ENCODE results near the gene CASKIN1. TPM values are rescaled to one million over a fixed set of nuclear protein-coding genes. Genes with fewer than 3 reads are reported as not detected.

Gene CASKIN1
- total and polyA plus RNA-seq, 4 donors, result under 0.01 to 0.17 (median 0.09) TPM; not detected in 1

DNA sequence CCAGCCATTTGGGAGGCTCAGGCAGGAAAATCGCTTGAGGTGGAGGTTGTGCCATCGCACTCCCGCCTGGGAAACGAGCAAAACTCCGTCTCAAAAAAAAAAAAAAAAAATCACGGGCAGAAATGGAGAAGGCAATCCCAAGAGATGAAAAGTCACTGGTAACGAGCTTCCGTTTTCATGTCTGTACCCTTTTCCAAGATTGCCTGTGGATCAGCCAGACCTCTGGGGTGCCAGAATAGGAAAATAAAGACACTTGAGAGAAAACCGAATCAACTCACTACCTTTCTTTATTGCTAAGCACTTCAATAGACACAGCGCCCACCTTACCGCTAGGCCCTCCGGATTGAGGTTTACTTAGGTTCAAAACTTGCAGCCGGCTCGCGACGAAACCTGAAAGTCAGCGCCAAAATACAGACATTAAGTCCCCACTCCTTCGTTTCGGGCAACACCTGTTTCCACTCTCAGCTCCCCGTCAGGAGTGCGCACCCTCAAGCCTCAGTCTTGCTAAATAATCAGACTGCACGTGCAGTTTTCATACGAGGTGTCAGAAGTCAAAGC, 41.8 kb downstream of the CASKIN1 start:
- Histone ChIP-seq H3K36me3 (ENCODE audit: control insufficient read depth in 4 of 4, insufficient read depth in 3 of 4, low read depth in 1 of 4, low read length in 3 of 4) (peaks cover 0 to 5% (median under 1%) of the 10 kb centered on the region in 4 donors), H3K4me1 (ENCODE audit: control insufficient read depth in 4 of 4, insufficient read depth in 4 of 4, low read length in 3 of 4) (peaks cover 19 to 91% (median 72%) of the 10 kb centered on the region in 4 donors), H3K27ac (ENCODE audit: low read depth in 1 of 2, low read length in 2 of 2) (peak overlapping the region; percentile 78 to 94), H3K27me3 (ENCODE audit: control insufficient read depth in 4 of 4, insufficient read depth in 4 of 4, low read length in 3 of 4) (no peaks in the 10 kb centered on the region), H3K9me3 (ENCODE audit: control insufficient read depth in 4 of 4, low read length in 3 of 4) (no peaks in the 10 kb centered on the region), H3K4me3 (ENCODE audit: low read depth in 1 of 3, low read length in 3 of 3) (peak overlapping the region; percentile 58 to 99 (median 95)), H3K9ac (ENCODE audit: low read depth in 1 of 2, low read length in 2 of 2) (peak overlapping the region; percentile 88 to 100)
- DNase-seq (ENCODE audit: low spot score), result no peak
- WGBS, result 2% methylated on average over 23 of the region's 23 CpGs
- TF ChIP-seq, protein P1, sequence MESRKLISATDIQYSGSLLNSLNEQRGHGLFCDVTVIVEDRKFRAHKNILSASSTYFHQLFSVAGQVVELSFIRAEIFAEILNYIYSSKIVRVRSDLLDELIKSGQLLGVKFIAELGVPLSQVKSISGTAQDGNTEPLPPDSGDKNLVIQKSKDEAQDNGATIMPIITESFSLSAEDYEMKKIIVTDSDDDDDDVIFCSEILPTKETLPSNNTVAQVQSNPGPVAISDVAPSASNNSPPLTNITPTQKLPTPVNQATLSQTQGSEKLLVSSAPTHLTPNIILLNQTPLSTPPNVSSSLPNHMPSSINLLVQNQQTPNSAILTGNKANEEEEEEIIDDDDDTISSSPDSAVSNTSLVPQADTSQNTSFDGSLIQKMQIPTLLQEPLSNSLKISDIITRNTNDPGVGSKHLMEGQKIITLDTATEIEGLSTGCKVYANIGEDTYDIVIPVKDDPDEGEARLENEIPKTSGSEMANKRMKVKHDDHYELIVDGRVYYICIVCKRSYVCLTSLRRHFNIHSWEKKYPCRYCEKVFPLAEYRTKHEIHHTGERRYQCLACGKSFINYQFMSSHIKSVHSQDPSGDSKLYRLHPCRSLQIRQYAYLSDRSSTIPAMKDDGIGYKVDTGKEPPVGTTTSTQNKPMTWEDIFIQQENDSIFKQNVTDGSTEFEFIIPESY (IDR thresholded peaks at IDR 0.05), result no peak
- TF ChIP-seq RXRA (IDR thresholded peaks at IDR 0.05) (no peak), HNF4G (IDR thresholded peaks at IDR 0.05) (no peak), JUND (IDR thresholded peaks at IDR 0.05) (no peak)

DNA sequence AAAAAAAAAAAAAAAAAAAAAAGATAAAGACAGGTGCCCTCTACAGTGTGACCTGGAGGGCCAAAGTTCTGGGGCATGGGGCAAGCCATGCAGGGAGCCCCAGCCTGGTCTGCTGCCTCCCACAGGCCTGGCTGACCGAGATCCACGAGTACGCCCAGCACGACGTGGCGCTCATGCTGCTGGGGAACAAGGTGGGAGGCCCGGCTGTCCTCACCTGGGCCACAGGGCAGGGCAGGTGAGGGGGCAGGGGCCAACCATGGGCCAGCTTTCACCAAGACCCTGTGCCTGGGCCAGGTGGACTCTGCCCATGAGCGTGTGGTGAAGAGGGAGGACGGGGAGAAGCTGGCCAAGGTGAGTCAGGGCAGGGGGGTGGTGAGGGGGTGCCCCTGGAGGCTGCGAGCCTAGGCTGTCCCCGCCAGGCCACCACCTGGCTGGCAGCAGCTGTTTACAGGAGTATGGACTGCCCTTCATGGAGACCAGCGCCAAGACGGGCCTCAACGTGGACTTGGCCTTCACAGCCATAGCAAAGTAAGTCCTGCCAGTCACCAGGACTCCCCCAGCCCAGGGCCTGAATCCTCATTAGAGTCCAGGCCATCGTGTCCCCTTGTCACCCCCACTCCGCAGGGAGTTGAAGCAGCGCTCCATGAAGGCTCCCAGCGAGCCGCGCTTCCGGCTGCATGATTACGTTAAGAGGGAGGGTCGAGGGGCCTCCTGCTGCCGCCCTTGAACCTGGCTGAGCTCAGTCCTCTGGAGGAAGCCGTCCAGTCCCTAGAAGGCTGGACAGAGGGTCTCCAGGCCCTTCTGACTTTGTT, 43.5 kb downstream of the CASKIN1 start:
- Histone ChIP-seq H3K9ac (ENCODE audit: low read depth in 1 of 2, low read length in 2 of 2) (peak overlapping the region; percentile 68 to 100), H3K27me3 (ENCODE audit: control insufficient read depth in 4 of 4, insufficient read depth in 4 of 4, low read length in 3 of 4) (no peaks in the 10 kb centered on the region), H3K36me3 (ENCODE audit: control insufficient read depth in 4 of 4, insufficient read depth in 3 of 4, low read depth in 1 of 4, low read length in 3 of 4) (peaks cover 0 to 5% (median under 1%) of the 10 kb centered on the region in 4 donors), H3K27ac (ENCODE audit: low read depth in 1 of 2, low read length in 2 of 2) (peak overlapping the region; percentile 78 to 94), H3K9me3 (ENCODE audit: control insufficient read depth in 4 of 4, low read length in 3 of 4) (no peaks in the 10 kb centered on the region), H3K4me3 (ENCODE audit: low read depth in 1 of 3, low read length in 3 of 3) (peak overlapping the region; percentile 58 to 99 (median 95)), H3K4me1 (ENCODE audit: control insufficient read depth in 4 of 4, insufficient read depth in 4 of 4, low read length in 3 of 4) (peaks cover 18 to 88% (median 69%) of the 10 kb centered on the region in 4 donors)
- DNase-seq (ENCODE audit: low spot score), result no peak
- TF ChIP-seq SP1 (IDR thresholded peaks at IDR 0.05), result peak; percentile 66
- TF ChIP-seq HNF4G (IDR thresholded peaks at IDR 0.05), result peak; percentile 81
- peak in 1 of 2 donors; percentile 38 for TF ChIP-seq EGR1 (IDR thresholded peaks at IDR 0.05; ENCODE audit: low read depth in 2 of 2)
- TF ChIP-seq, protein P2, sequence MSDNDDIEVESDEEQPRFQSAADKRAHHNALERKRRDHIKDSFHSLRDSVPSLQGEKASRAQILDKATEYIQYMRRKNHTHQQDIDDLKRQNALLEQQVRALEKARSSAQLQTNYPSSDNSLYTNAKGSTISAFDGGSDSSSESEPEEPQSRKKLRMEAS (IDR thresholded peaks at IDR 0.05), result peak; percentile 44
- peak; percentile 23 for TF ChIP-seq YY1 (IDR thresholded peaks at IDR 0.05)
- TF ChIP-seq, protein P3, sequence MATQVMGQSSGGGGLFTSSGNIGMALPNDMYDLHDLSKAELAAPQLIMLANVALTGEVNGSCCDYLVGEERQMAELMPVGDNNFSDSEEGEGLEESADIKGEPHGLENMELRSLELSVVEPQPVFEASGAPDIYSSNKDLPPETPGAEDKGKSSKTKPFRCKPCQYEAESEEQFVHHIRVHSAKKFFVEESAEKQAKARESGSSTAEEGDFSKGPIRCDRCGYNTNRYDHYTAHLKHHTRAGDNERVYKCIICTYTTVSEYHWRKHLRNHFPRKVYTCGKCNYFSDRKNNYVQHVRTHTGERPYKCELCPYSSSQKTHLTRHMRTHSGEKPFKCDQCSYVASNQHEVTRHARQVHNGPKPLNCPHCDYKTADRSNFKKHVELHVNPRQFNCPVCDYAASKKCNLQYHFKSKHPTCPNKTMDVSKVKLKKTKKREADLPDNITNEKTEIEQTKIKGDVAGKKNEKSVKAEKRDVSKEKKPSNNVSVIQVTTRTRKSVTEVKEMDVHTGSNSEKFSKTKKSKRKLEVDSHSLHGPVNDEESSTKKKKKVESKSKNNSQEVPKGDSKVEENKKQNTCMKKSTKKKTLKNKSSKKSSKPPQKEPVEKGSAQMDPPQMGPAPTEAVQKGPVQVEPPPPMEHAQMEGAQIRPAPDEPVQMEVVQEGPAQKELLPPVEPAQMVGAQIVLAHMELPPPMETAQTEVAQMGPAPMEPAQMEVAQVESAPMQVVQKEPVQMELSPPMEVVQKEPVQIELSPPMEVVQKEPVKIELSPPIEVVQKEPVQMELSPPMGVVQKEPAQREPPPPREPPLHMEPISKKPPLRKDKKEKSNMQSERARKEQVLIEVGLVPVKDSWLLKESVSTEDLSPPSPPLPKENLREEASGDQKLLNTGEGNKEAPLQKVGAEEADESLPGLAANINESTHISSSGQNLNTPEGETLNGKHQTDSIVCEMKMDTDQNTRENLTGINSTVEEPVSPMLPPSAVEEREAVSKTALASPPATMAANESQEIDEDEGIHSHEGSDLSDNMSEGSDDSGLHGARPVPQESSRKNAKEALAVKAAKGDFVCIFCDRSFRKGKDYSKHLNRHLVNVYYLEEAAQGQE (IDR thresholded peaks at IDR 0.05), result no peak
- TF ChIP-seq, protein P4, sequence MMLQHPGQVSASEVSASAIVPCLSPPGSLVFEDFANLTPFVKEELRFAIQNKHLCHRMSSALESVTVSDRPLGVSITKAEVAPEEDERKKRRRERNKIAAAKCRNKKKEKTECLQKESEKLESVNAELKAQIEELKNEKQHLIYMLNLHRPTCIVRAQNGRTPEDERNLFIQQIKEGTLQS (IDR thresholded peaks at IDR 0.05), result no peak
- TF ChIP-seq RXRA (IDR thresholded peaks at IDR 0.05), result peak; percentile 74 to 77
- peak; percentile 28 for TF ChIP-seq FOXA1 (IDR thresholded peaks at IDR 0.05)
- TF ChIP-seq RAD21 (IDR thresholded peaks at IDR 0.05), result peak in 1 of 2 donors; percentile 35
- TF ChIP-seq TAF1 (conservative IDR thresholded peaks at IDR 0.05), result no peak
- TF ChIP-seq, protein P1 (IDR thresholded peaks at IDR 0.05), result no peak
- TF ChIP-seq, protein P5, sequence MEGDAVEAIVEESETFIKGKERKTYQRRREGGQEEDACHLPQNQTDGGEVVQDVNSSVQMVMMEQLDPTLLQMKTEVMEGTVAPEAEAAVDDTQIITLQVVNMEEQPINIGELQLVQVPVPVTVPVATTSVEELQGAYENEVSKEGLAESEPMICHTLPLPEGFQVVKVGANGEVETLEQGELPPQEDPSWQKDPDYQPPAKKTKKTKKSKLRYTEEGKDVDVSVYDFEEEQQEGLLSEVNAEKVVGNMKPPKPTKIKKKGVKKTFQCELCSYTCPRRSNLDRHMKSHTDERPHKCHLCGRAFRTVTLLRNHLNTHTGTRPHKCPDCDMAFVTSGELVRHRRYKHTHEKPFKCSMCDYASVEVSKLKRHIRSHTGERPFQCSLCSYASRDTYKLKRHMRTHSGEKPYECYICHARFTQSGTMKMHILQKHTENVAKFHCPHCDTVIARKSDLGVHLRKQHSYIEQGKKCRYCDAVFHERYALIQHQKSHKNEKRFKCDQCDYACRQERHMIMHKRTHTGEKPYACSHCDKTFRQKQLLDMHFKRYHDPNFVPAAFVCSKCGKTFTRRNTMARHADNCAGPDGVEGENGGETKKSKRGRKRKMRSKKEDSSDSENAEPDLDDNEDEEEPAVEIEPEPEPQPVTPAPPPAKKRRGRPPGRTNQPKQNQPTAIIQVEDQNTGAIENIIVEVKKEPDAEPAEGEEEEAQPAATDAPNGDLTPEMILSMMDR (IDR thresholded peaks at IDR 0.05; ENCODE audit: low read depth, low read length, missing input control), result peak; percentile 3
- TF ChIP-seq NR2F2 (IDR thresholded peaks at IDR 0.05), result no peak
- peak; percentile 89 to 96 for TF ChIP-seq HNF4A (conservative IDR thresholded peaks at IDR 0.05)
- TF ChIP-seq FOXA2 (IDR thresholded peaks at IDR 0.05), result no peak
- TF ChIP-seq JUND (IDR thresholded peaks at IDR 0.05), result no peak
- peak in 1 of 2 donors; percentile 58 for TF ChIP-seq GABPA (IDR thresholded peaks at IDR 0.05 in 1 of 2, conservative IDR thresholded peaks at IDR 0.05 in 1 of 2)
- 13% methylated on average over 25 of the region's 25 CpGs for WGBS
